GM10248 (cell line): ENCODE data around the gene CD164L2.

Experiments used
- CTCF ChIA-PET: fragments of 300-600 bp; sonication (Branson Sonifier 250); formaldehyde crosslinking; extraction: SDS; loops from one replicate; lab custom pipeline; 2021; ENCODE audit warnings: antibody characterized with exemption; lab: Yijun Ruan, JAX
- POLR2A ChIA-PET: fragments of 350-650 bp; sonication (Branson Sonifier 250); formaldehyde crosslinking; extraction: SDS; loops from one replicate; lab custom pipeline; 2020; ENCODE audit warnings: antibody characterized with exemption; lab: Yijun Ruan, JAX
- DNase-seq: peaks from one replicate; pipeline ENCODE4 v3.0.0; 2012; ENCODE audit errors: extremely low spot score
- CTCF ChIP-seq: IDR thresholded peaks from 2 replicates; pipeline ENCODE4 v1.5.1; 2012; ENCODE audit warnings: mild to moderate bottlenecking, low read depth; ENCODE audit errors: extremely low read depth, missing control alignments, control extremely low read depth

Gene CD164L2

GRCh38 chr1:27400963-27401341, 17.8 kb upstream of the CD164L2 start:
- DNase-seq = no peak
- POLR2A ChIA-PET = no interaction called here
- TF ChIP-seq CTCF = no peak
- CTCF ChIA-PET = interaction anchor here (1.0 to 14.3 kb wide), 6 partner anchors 11 to 355 kb away, joined by 3 to 324 read pairs (median 8); no protein-coding TSS in a partner anchor

- no peak for TF ChIP-seq CTCF
- DNase-seq = no peak
- ChIA-PET POLR2A (interaction anchor here (0.6 kb wide), 1 partner anchor 198 kb away, joined by 3 read pairs; no protein-coding TSS in a partner anchor), CTCF (interaction anchor here (1.0 to 14.3 kb wide), 4 partner anchors 14 to 355 kb away, joined by 3 to 324 read pairs (median 18); no protein-coding TSS in a partner anchor)
These were observed 17.2 kb upstream of the CD164L2 start for GRCh38 chr1:27400082-27400962.

GRCh38 chr1:27399251-27400025, 16.3 kb upstream of the CD164L2 start:
- no peak for TF ChIP-seq CTCF
- ChIA-PET POLR2A (interaction anchor here (0.6 kb wide), 2 partner anchors 167 to 197 kb away, joined by 3 to 5 read pairs; no protein-coding TSS in a partner anchor), CTCF (interaction anchor here (1.0 to 14.3 kb wide), 12 partner anchors 9 to 354 kb away, joined by 3 to 324 read pairs (median 7); partner anchors contain the start of gene AHDC1)
- DNase-seq = no peak

GRCh38 chr1:27398405-27399149, 15.4 kb upstream of the CD164L2 start:
- ChIA-PET POLR2A (interaction anchor here (0.5 to 2.4 kb wide), 2 partner anchors 98 to 208 kb away, joined by 3 to 6 read pairs; no protein-coding TSS in a partner anchor), CTCF (interaction anchor here (0.8 to 14.3 kb wide), 15 partner anchors 8 to 353 kb away, joined by 3 to 324 read pairs (median 6); partner anchors contain the start of genes AHDC1 and MAP3K6)
- no peak for DNase-seq
- TF ChIP-seq CTCF = no peak

- POLR2A ChIA-PET = interaction anchor here (2.4 kb wide), 1 partner anchor 97 kb away, joined by 6 read pairs; no protein-coding TSS in a partner anchor
- DNase-seq = no peak
- no peak for TF ChIP-seq CTCF
- CTCF ChIA-PET = interaction anchor here (0.8 to 14.3 kb wide), 17 partner anchors 12 to 352 kb away, joined by 3 to 324 read pairs (median 6); partner anchors contain the start of genes AHDC1 and MAP3K6
These were observed 14.6 kb upstream of the CD164L2 start for GRCh38 chr1:27397749-27398148.
